Ectodermal cell (in vitro differentiated cells): Measurements from ENCODE around the gene SIX1. TPM values are rescaled to one million over a fixed set of nuclear protein-coding genes. Genes with fewer than 3 reads are reported as not detected.
A peak's percentile ranks its signal among the peaks of the same experiment; 100 is the strongest.

ENCODE experiments used
- H3K27ac ChIP-seq: 2 replicates; pipeline ENCODE4 v1.7.0; 2013; ENCODE audit warnings: mild to moderate bottlenecking, low read depth, low read length; ENCODE audit not compliant: insufficient read depth, poor library complexity, severe bottlenecking
- H3K27me3 ChIP-seq: 2 replicates; pipeline ENCODE4 v1.7.0; 2013; ENCODE audit warnings: mild to moderate bottlenecking, low read length; ENCODE audit not compliant: insufficient read depth, control insufficient read depth, poor library complexity, severe bottlenecking
- H3K36me3 ChIP-seq: one replicate; pipeline ENCODE4 v1.7.0; 2013; ENCODE audit warnings: low read length; ENCODE audit not compliant: control insufficient read depth, insufficient read depth
- H3K4me1 ChIP-seq: one replicate; pipeline ENCODE4 v1.7.0; 2013; ENCODE audit warnings: low read length; ENCODE audit not compliant: control insufficient read depth, insufficient read depth
- H3K4me3 ChIP-seq: 2 replicates; pipeline ENCODE4 v1.7.0; 2013; ENCODE audit warnings: low read depth, low read length, control low read depth; ENCODE audit not compliant: insufficient read depth
- H3K9me3 ChIP-seq: 2 replicates; pipeline ENCODE4 v1.7.0; 2013; ENCODE audit warnings: mild to moderate bottlenecking, low read length, moderate library complexity; ENCODE audit not compliant: control insufficient read depth
- WGBS, 2 experiments: methylation state at CpG; one replicate each; pipeline ENCODE4 v1.1.7; 2013; ENCODE audit warnings: missing lambda C conversion rate in 2 of 2; 5-methylcytosine and 5-hydroxymethylcytosine counted together
- polyA plus RNA-seq, 4 experiments: library from polyadenylated mRNA; stranded (reverse); fragments of 50-300 nt; gene quantifications; one replicate each; pipeline ENCODE4 v1.2.3, GENCODE V29; 2013

SIX1 gene
- polyA plus RNA-seq (2013, experiment 1 of 4), result 2.7 TPM
- polyA plus RNA-seq (2013, experiment 2 of 4), result 1.4 TPM
- 1.7 TPM for polyA plus RNA-seq (2013, experiment 3 of 4)
- 1.8 TPM for polyA plus RNA-seq (2013, experiment 4 of 4)

GRCh38 chr14:60648934-60649874 is at the start of gene SIX1:
Gene SIX1 (minus strand): TSS chr14:60649477. CDS start chr14:60649189, 288 bp downstream.
- Histone ChIP-seq H3K4me3 (peak within 1 kb of the TSS; percentile 37), H3K9me3 (no peaks in the 10 kb centered on the region), H3K4me1 (peaks cover 44% of the 10 kb centered on the region), H3K27me3 (peaks cover 100% of the 10 kb centered on the region), H3K27ac (no peak within 1 kb of the TSS), H3K36me3 (no peaks in the 10 kb centered on the region)
- WGBS, 2 experiments, result 1% methylated on average over 79 of the region's 79 CpGs

- Histone ChIP-seq H3K9me3 (no peaks in the 10 kb centered on the region), H3K36me3 (no peaks in the 10 kb centered on the region), H3K27ac (no peak overlapping the region), H3K4me1 (no peaks in the 10 kb centered on the region), H3K4me3 (no peak overlapping the region), H3K27me3 (no peaks in the 10 kb centered on the region)
- WGBS, 2 experiments, result 91 to 94% methylated on average over 4 of the region's 4 CpGs
Measured at GRCh38 chr14:60695327-60695726, 46.0 kb upstream of the SIX1 start.

GRCh38 chr14:60691383-60692113 is 42.3 kb upstream of the SIX1 start:
- 85 to 94% methylated on average over 2 to 3 of the region's 3 CpGs for WGBS, 2 experiments
- Histone ChIP-seq H3K27ac (no peak overlapping the region), H3K4me1 (no peaks in the 10 kb centered on the region), H3K36me3 (no peaks in the 10 kb centered on the region), H3K27me3 (no peaks in the 10 kb centered on the region), H3K9me3 (no peaks in the 10 kb centered on the region), H3K4me3 (no peak overlapping the region)

GRCh38 chr14:60686865-60687264 is 37.6 kb upstream of the SIX1 start:
- H3K27ac ChIP-seq, result no peak overlapping the region
- H3K27me3 ChIP-seq, result no peaks in the 10 kb centered on the region
- H3K9me3 ChIP-seq, result no peaks in the 10 kb centered on the region
- no peaks in the 10 kb centered on the region for H3K36me3 ChIP-seq
- H3K4me3 ChIP-seq, result no peak overlapping the region
- no peaks in the 10 kb centered on the region for H3K4me1 ChIP-seq

DNA sequence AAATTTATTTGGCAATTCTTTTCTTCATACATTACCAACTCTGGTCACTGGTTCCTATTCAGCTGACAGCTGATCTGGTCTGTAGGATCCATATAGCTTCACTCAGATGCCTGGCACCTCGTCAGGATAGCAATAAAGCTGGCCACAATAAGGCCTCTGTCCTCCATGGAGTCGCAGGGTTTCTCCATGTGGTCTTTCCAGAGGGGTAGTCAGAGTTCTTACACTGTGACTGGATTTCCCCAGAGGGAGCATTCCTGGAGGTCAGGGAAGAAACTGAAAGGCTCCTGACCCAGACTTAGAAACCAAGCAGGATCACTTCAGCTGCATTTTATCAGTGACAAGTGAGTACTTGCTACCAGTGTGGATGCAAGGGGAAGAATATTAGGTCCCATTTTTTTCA is 34.9 kb upstream of the SIX1 start:
- 79 to 85% methylated on average over 2 of the region's 2 CpGs for WGBS, 2 experiments
- H3K9me3 ChIP-seq, result no peaks in the 10 kb centered on the region
- H3K36me3 ChIP-seq, result no peaks in the 10 kb centered on the region
- H3K27ac ChIP-seq, result no peak overlapping the region
- peaks cover 9% of the 10 kb centered on the region for H3K4me1 ChIP-seq
- H3K27me3 ChIP-seq, result no peaks in the 10 kb centered on the region
- no peak overlapping the region for H3K4me3 ChIP-seq

DNA sequence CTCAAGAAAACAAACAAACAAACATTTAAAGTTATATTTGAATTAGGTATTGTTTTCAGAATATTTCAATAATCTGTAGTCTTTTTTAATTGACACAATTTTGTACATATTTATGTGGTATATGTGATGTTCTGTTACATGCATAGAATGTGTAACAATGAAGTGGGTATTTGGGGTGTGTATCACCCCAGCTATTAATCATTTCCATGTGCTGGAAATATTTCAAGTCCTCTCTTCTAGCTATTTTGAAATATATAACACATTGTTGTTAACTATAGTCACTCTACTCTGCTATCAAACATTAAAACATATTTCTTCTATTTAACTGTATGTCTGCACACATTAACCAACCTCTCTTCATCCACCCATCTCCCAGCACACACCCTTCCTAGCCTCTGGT is 32.0 kb upstream of the SIX1 start:
- no peaks in the 10 kb centered on the region for H3K9me3 ChIP-seq
- no peaks in the 10 kb centered on the region for H3K36me3 ChIP-seq
- no peaks in the 10 kb centered on the region for H3K27me3 ChIP-seq
- no peak overlapping the region for H3K4me3 ChIP-seq
- peaks cover 10% of the 10 kb centered on the region for H3K4me1 ChIP-seq
- no peak overlapping the region for H3K27ac ChIP-seq

- H3K4me1 ChIP-seq, result peaks cover 10% of the 10 kb centered on the region
- no peaks in the 10 kb centered on the region for H3K36me3 ChIP-seq
- H3K27me3 ChIP-seq, result no peaks in the 10 kb centered on the region
- WGBS, 2 experiments, result 90 to 92% methylated on average over 3 of the region's 3 CpGs
- H3K4me3 ChIP-seq, result no peak overlapping the region
- H3K9me3 ChIP-seq, result no peaks in the 10 kb centered on the region
- no peak overlapping the region for H3K27ac ChIP-seq
Measured at GRCh38 chr14:60680511-60680910, 31.2 kb upstream of the SIX1 start.

DNA sequence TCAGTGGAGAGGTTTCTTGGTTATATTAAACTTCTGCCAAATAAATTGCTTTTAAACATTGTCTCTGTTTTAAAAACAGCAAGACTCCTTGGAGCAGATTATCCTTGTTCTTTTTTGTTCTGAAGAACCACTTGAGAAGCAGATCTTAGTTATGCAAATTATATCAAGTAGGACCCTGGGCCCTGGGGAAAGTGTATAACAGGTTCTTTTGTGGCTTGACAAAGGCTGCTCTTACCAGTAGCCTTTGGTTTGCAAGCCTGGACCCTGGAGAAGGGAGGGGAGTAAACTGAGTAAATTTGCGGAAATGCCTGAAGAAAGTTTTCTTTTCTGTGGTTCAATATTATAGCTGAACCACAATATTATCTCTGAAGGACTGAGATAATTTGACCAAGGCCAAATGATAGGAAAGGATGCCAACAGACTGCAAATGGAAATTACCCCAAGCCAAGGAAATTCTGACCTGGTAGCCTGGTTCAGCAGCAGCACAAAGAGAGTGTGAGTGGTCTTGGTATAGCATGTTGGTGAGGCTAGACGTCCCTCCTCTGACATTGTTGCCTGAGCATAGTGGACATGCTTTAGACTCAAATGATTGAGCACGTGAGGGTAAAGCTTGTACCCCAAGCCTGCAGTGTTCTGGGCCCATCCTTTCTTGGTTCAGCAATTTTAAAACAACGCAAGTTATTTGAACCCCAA is 30.4 kb upstream of the SIX1 start:
- no peaks in the 10 kb centered on the region for H3K9me3 ChIP-seq
- H3K36me3 ChIP-seq, result no peaks in the 10 kb centered on the region
- 50 to 60% methylated on average over 4 of the region's 4 CpGs for WGBS, 2 experiments
- H3K4me1 ChIP-seq, result peaks cover 10% of the 10 kb centered on the region
- H3K27me3 ChIP-seq, result no peaks in the 10 kb centered on the region
- H3K4me3 ChIP-seq, result no peak overlapping the region
- no peak overlapping the region for H3K27ac ChIP-seq

DNA sequence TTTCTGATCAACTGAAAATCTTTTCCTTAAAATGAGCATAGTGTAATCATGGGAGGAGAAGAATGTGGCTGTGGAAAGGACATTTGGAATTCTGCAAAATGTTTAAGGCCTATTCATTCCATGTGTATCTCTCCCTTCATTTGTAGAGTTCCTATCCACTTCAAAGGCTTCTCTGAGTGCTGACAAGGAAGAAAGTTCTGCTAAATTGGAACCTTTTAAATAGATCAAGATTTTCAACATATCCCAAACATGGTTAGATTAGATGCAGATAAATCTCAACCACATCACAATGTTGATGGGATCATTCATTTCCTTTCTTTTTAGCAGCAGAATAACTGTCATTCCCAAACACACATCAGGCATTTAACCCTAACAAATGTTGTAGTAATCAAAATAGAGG is 28.4 kb upstream of the SIX1 start:
- no peak overlapping the region for H3K4me3 ChIP-seq
- H3K27ac ChIP-seq, result no peak overlapping the region
- H3K27me3 ChIP-seq, result no peaks in the 10 kb centered on the region
- H3K36me3 ChIP-seq, result no peaks in the 10 kb centered on the region
- H3K4me1 ChIP-seq, result peaks cover 10% of the 10 kb centered on the region
- no peaks in the 10 kb centered on the region for H3K9me3 ChIP-seq

DNA sequence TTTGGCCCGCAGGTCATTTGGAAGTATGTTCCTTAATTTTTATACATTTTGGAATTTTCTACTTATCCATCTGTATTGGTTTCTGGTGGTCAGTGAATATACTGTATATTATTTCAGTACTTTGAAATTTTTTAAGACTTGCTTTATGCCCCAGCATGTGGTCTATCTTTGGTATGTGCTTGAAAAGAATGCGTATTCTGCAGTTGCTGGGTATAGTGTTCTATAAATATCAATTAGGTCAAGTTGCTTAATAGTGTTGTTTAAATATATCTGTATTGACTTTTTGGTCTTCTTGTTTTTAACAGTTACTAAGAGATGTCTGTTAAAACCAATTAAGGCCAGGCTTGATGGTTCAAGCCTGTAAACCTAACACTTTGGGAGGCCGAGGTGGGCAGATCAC is 21.7 kb upstream of the SIX1 start:
- H3K4me1 ChIP-seq, result no peaks in the 10 kb centered on the region
- WGBS, 2 experiments, result 88 to 89% methylated on average over 2 of the region's 3 CpGs
- no peaks in the 10 kb centered on the region for H3K27me3 ChIP-seq
- H3K4me3 ChIP-seq, result no peak overlapping the region
- no peak overlapping the region for H3K27ac ChIP-seq
- no peaks in the 10 kb centered on the region for H3K9me3 ChIP-seq
- H3K36me3 ChIP-seq, result no peaks in the 10 kb centered on the region
